ENCODE measurements around the gene ZDHHC4. TPM values are rescaled to one million over a fixed set of nuclear protein-coding genes. Genes with fewer than 3 reads are reported as not detected.

Gene ZDHHC4
- total and polyA plus RNA-seq, 8 donors = 28.4 to 43.4 (median 36.0) TPM

DNA sequence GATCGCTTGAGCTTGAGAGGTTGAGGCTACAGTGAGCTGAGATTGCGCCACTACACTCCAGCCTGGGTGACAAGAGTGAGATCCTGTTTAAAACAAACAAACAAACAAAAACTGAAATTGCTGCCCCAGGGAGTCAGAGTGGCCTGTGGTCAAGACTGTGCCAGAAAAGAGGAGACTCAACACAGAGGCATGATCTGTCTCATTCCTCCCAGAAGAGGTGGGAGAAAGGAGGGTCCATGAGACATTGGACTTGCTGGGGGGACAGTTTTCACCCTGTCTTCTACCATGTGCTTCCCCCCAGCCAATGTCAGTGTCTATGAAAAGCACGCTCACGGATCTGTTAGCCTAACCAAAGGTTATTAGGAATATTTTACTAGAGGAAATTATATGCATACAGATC is 41.4 kb downstream of the ZDHHC4 start:
- H3K9me3 ChIP-seq = no peaks in the 10 kb centered on the region
- intact Hi-C loops (cut with DNase I) = no loop called here
- no peaks in the 10 kb centered on the region for H3K27me3 ChIP-seq
- no peak overlapping the region for H3K27ac ChIP-seq
- WGBS, 2 donors = 72 to 81% methylated on average over 4 of the region's 4 CpGs
- no peak for ATAC-seq
- peaks cover 0 to 8% (median 0%) of the 10 kb centered on the region in 3 donors for H3K36me3 ChIP-seq
- no peak overlapping the region for H3K4me3 ChIP-seq
- no peak for FAIRE-seq
- TF ChIP-seq CTCF (IDR thresholded peaks at IDR 0.05) = no peak
- DNase-seq = no peak
- no peaks in the 10 kb centered on the region for H3K4me1 ChIP-seq

DNA sequence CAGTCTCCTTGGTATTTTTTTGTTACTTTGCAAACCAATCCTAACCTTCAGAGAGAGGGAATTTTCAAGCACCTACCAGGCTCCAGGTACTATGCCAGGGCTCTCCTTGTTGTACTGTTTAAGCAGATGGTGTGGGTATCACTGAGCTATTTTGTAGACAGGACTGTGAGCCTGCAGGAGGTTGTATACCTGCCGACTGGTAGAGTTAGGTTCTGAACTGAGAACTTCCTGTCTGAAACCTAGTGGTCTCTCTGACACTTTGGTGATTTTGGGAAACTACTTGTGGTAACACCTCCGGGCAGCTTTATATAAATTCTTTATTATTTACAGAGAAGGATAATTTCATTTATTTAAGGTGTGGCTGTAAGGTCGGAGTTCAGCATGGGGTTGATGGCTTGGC is 42.7 kb downstream of the ZDHHC4 start:
- no peak for ATAC-seq

GRCh38 chr7:6621195-6622133 is 44.2 kb downstream of the ZDHHC4 start:
- no peak for ATAC-seq
- intact Hi-C loops (cut with DNase I) = no loop called here

More for the DNA sequence above, 42.7 kb downstream of the ZDHHC4 start:
- no peak overlapping the region for H3K4me3 ChIP-seq
- 78 to 81% methylated on average over 3 of the region's 3 CpGs for WGBS, 2 donors
- H3K27me3 ChIP-seq = no peaks in the 10 kb centered on the region
- H3K4me1 ChIP-seq = no peaks in the 10 kb centered on the region
- TF ChIP-seq CTCF (IDR thresholded peaks at IDR 0.05) = no peak
- H3K36me3 ChIP-seq = peaks cover 0 to 8% (median 0%) of the 10 kb centered on the region in 3 donors
- no peak overlapping the region for H3K27ac ChIP-seq
- FAIRE-seq = no peak
- intact Hi-C loops (cut with DNase I) = no loop called here
- DNase-seq = no peak
- H3K9me3 ChIP-seq = no peaks in the 10 kb centered on the region

DNA sequence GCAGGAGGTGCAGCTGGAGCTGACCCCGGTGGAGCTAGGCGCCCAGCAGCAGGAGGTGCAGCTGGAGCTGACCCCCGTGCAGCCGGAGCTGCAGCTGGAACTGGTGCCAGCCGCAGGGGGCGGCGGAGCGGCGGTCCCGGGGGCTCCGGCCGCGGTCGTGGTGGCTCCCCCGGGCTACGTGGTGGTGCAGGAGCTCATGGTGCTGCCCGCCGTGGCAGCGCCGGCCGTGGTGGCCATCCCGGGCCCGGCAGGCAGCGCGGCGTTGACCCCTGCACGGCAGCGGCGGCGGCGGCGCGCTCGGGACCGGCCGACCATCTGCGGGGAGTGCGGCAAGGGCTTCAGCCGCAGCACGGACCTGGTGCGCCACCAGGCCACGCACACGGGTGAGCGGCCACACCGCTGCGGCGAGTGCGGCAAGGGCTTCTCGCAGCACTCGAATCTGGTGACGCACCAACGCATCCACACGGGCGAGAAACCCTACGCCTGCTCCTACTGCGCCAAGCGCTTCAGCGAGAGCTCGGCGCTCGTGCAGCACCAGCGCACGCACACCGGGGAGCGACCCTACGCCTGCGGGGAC is 45.0 kb downstream of the ZDHHC4 start:
- Histone ChIP-seq H3K36me3 (peaks cover 0 to 8% (median 0%) of the 10 kb centered on the region in 3 donors), H3K27me3 (no peaks in the 10 kb centered on the region), H3K4me3 (no peak overlapping the region), H3K27ac (no peak overlapping the region), H3K9me3 (no peaks in the 10 kb centered on the region), H3K4me1 (no peaks in the 10 kb centered on the region)
- ATAC-seq (no peak), FAIRE-seq (no peak), DNase-seq (no peak)
- 96 to 97% methylated on average over 60 to 67 of the region's 67 CpGs for WGBS, 2 donors
- intact Hi-C loops (cut with DNase I) = no loop called here
- TF ChIP-seq CTCF (IDR thresholded peaks at IDR 0.05) = no peak

More at GRCh38 chr7:6621195-6622133, 44.2 kb downstream of the ZDHHC4 start:
- DNase-seq = no peak
- Histone ChIP-seq H3K9me3 (no peaks in the 10 kb centered on the region), H3K36me3 (peaks cover 0 to 8% (median 0%) of the 10 kb centered on the region in 3 donors), H3K27me3 (no peaks in the 10 kb centered on the region), H3K4me1 (no peaks in the 10 kb centered on the region), H3K27ac (no peak overlapping the region), H3K4me3 (no peak overlapping the region)
- FAIRE-seq = no peak
- 93 to 96% methylated on average over 20 of the region's 20 CpGs for WGBS, 2 donors
- TF ChIP-seq CTCF (IDR thresholded peaks at IDR 0.05) = no peak
